HepG2 (cell line): ENCODE data around the gene ZNF207. TPM values are rescaled to one million over a fixed set of nuclear protein-coding genes. Genes with fewer than 3 reads are reported as not detected.

Experiments
- ATF5 ChIP-seq: sonication (generic); formaldehyde crosslinking; IDR thresholded peaks from 2 replicates; pipeline ENCODE4 v1.4.0; 2020; ENCODE audit warnings: mild to moderate bottlenecking, low read depth, missing genetic modification reagents
- ATM ChIP-seq: fragments of 450-650 bp; IDR thresholded peaks from 2 replicates; pipeline ENCODE4 v1.7.1; 2017; ENCODE audit warnings: mild to moderate bottlenecking, borderline replicate concordance
- BATF2 ChIP-seq: sonication (generic); formaldehyde crosslinking; IDR thresholded peaks from 2 replicates; pipeline ENCODE4 v1.8.0; 2022; ENCODE audit warnings: mild to moderate bottlenecking, missing genetic modification reagents, moderate library complexity
- CBX1 ChIP-seq: IDR thresholded peaks from one replicate; pipeline ENCODE4 v1.6.1; 2016; ENCODE audit warnings: antibody characterized with exemption, low read depth
- FUBP1 ChIP-seq: sonication (generic); formaldehyde crosslinking; IDR thresholded peaks from 2 replicates; pipeline ENCODE4 v1.5.1; 2020; ENCODE audit warnings: missing genetic modification reagents, mild to moderate bottlenecking, borderline replicate concordance
- GATA4 ChIP-seq: sonication (generic); IDR thresholded peaks from 2 replicates; pipeline ENCODE4 v1.6.1; 2016; ENCODE audit warnings: antibody characterized with exemption, low read depth, borderline replicate concordance
- GATAD2A ChIP-seq: IDR thresholded peaks from 2 replicates; pipeline ENCODE4 v1.6.1; 2016
- KAT8 ChIP-seq: IDR thresholded peaks from 2 replicates; pipeline ENCODE4 v1.6.1; 2016; ENCODE audit warnings: missing genetic modification reagents, missing compliant biosample characterization
- MATR3 ChIP-seq: sonication (generic); formaldehyde crosslinking; IDR thresholded peaks from 2 replicates; pipeline ENCODE4 v1.4.0; 2020; ENCODE audit warnings: missing genetic modification reagents
- RARA ChIP-seq: IDR thresholded peaks from 2 replicates; pipeline ENCODE4 v1.6.1; 2016; ENCODE audit warnings: missing genetic modification reagents, missing compliant biosample characterization
- RXRB ChIP-seq: IDR thresholded peaks from 2 replicates; pipeline ENCODE4 v1.6.1; 2016; ENCODE audit warnings: borderline replicate concordance, missing genetic modification reagents, missing compliant biosample characterization
- SALL2 ChIP-seq: sonication (generic); formaldehyde crosslinking; IDR thresholded peaks from 2 replicates; pipeline ENCODE4 v1.8.1; 2023; ENCODE audit warnings: mild to moderate bottlenecking, missing genetic modification reagents, inconsistent platforms
- SOX6 ChIP-seq, 2 experiments: fragments of 450-650 bp in 1 of 2; sonication (generic) in 1 of 2; formaldehyde crosslinking in 1 of 2; IDR thresholded peaks; 2 replicates each; pipeline versions ENCODE4 v1.4.0 to v1.6.1; 2017 to 2020; ENCODE audit warnings: antibody characterized with exemption in 1 of 2, mild to moderate bottlenecking in 1 of 2, missing genetic modification reagents in 1 of 2
- TARDBP ChIP-seq: sonication (generic); formaldehyde crosslinking; IDR thresholded peaks from 2 replicates; pipeline ENCODE4 v1.8.0; 2022; ENCODE audit warnings: mild to moderate bottlenecking, missing genetic modification reagents
- TBL1XR1 ChIP-seq: fragments of 150-350 bp; IDR thresholded peaks from 2 replicates; pipeline ENCODE4 v1.6.1; 2014; ENCODE audit warnings: borderline replicate concordance, low read length; ENCODE audit not compliant: partially characterized antibody
- THYN1 ChIP-seq: sonication (generic); formaldehyde crosslinking; IDR thresholded peaks from 2 replicates; pipeline ENCODE4 v1.8.1; 2023; ENCODE audit warnings: low read depth, mild to moderate bottlenecking, moderate library complexity, missing genetic modification reagents, borderline replicate concordance
- YY1 ChIP-seq: IDR thresholded peaks from 2 replicates; pipeline ENCODE4 v1.6.1; 2011; ENCODE audit warnings: low read length, low read depth, moderate library complexity, mild to moderate bottlenecking; ENCODE audit not compliant: insufficient read depth, insufficient replicate concordance
- ZFP41 ChIP-seq: sonication (generic); formaldehyde crosslinking; IDR thresholded peaks from 2 replicates; pipeline ENCODE4 v1.4.0; 2020; ENCODE audit warnings: mild to moderate bottlenecking, missing genetic modification reagents, borderline replicate concordance
- ZNF136 ChIP-seq: sonication (generic); formaldehyde crosslinking; IDR thresholded peaks from 2 replicates; pipeline ENCODE4 v1.8.1; 2022; ENCODE audit warnings: low read depth, mild to moderate bottlenecking, moderate library complexity, missing genetic modification reagents
- ZNF276 ChIP-seq: sonication (generic); formaldehyde crosslinking; IDR thresholded peaks from 2 replicates; pipeline ENCODE4 v1.4.0; 2020; ENCODE audit warnings: mild to moderate bottlenecking, low read depth, missing genetic modification reagents
- ZNF30 ChIP-seq: sonication (generic); formaldehyde crosslinking; IDR thresholded peaks from 2 replicates; pipeline ENCODE4 v1.5.0; 2020; ENCODE audit warnings: mild to moderate bottlenecking, missing genetic modification reagents
- ZNF431 ChIP-seq: sonication (generic); formaldehyde crosslinking; IDR thresholded peaks from 2 replicates; pipeline ENCODE4 v1.9.0; 2022; ENCODE audit warnings: missing genetic modification reagents, low read depth, mild to moderate bottlenecking, borderline replicate concordance
- ZNF577 ChIP-seq: sonication (generic); formaldehyde crosslinking; IDR thresholded peaks from 2 replicates; pipeline ENCODE4 v1.4.0; 2020; ENCODE audit warnings: mild to moderate bottlenecking, low read depth, missing genetic modification reagents, borderline replicate concordance
- ZNF672 ChIP-seq: sonication (generic); formaldehyde crosslinking; IDR thresholded peaks from 2 replicates; pipeline ENCODE4 v1.8.1; 2022; ENCODE audit warnings: missing genetic modification reagents
- ZNF7 ChIP-seq: IDR thresholded peaks from 2 replicates; pipeline ENCODE4 v1.6.1; 2016; ENCODE audit warnings: missing biosample characterization, missing genetic modification reagents
- ZSCAN22 ChIP-seq: sonication (generic); formaldehyde crosslinking; IDR thresholded peaks from 2 replicates; pipeline ENCODE4 v1.4.0; 2020; ENCODE audit warnings: mild to moderate bottlenecking, missing genetic modification reagents
- polyA plus RNA-seq, 8 experiments: library from polyadenylated mRNA; depleted of rRNA in 3 of 8; stranded (reverse) in 7 of 8; unstranded in 1 of 8; fragments of >200 nt; fragmentation: Illumina TruSeq in 4 of 8; extraction: Trizol in 4 of 8; gene quantifications; 2 replicates each; pipeline versions ENCODE4 v1.2.1 to v1.2.3, GENCODE V29; 2011 to 2016; ENCODE audit warnings: low read depth in 4 of 8, missing spikeins in 1 of 8, mixed read lengths in 1 of 8; ENCODE audit not compliant: insufficient read depth in 1 of 8
- total RNA-seq, 5 experiments: library from RNA; depleted of rRNA; stranded (reverse); fragments of >200 nt; fragmentation: Illumina TruSeq; extraction: Trizol; gene quantifications; 2 replicates each; pipeline ENCODE4 v1.2.3, GENCODE V29; 2016; ENCODE audit warnings: low read depth in 1 of 5

The ZNF207 gene
- total and polyA plus RNA-seq, 2 of the 13 experiments (the other 11 are each of a cell fraction or from before 2014, with no cell fraction given) = 150 to 164 TPM

- TF ChIP-seq ZNF577 (CRISPR knock-in tag) (no peak), ZNF672 (no peak), ZNF136 (CRISPR knock-in tag) (no peak), ZFP41 (CRISPR knock-in tag) (no peak), TBL1XR1 (no peak), SALL2 (no peak; the same call in 1 of the 2 replicates), ZNF30 (CRISPR knock-in tag) (no peak), GATA4 (peak; percentile 11; the same call in 1 of the 2 replicates), RXRB (CRISPR knock-in tag) (peak; percentile 33; the same call in 1 of the 2 replicates), GATAD2A (CRISPR knock-in tag) (peak; percentile 59; the same call in 1 of the 2 replicates), ZSCAN22 (no peak), FUBP1 (CRISPR knock-in tag) (no peak), ATF5 (CRISPR knock-in tag) (no peak), ATM (no peak), ZNF276 (CRISPR knock-in tag) (no peak), SOX6 (IDR thresholded peaks at IDR 0.05) (no peak), SOX6 (CRISPR knock-in tag; IDR thresholded peaks at IDR 0.05) (peak; percentile 35), KAT8 (peak; percentile 93), THYN1 (CRISPR knock-in tag) (no peak), TARDBP (CRISPR knock-in tag) (no peak), MATR3 (CRISPR knock-in tag) (no peak), CBX1 (peak; percentile 76), YY1 (peak; percentile 99), ZNF431 (CRISPR knock-in tag) (no peak), ZNF7 (no peak), RARA (0 out of 2 replicates have a peak, but pooled peaks have one; percentile 16), BATF2 (CRISPR knock-in tag) (no peak)
Measured at GRCh38 chr17:32349854-32350665, at the start of gene ZNF207 (continued).
